Thyroid gland (tissue), 4 donors: ENCODE data around the gene TUBB. TPM values are rescaled to one million over a fixed set of nuclear protein-coding genes. Genes with fewer than 3 reads are reported as not detected.

Experiments
- DNase-seq, 2 donors: peaks; one replicate each; pipeline ENCODE4 v3.0.0-alpha.2; 2019
- H3K27ac ChIP-seq, 3 donors: fragments of 200-600 bp; sonication (generic); 1 replicate in 2 of 3; 2 replicates in 1 of 3; pipeline ENCODE4 v1.5.1; 2016 to 2019; ENCODE audit warnings: mild to moderate bottlenecking in 1 of 3, moderate library complexity in 1 of 3
- H3K27me3 ChIP-seq: fragments of 200-600 bp; sonication (generic); one replicate; pipeline ENCODE4 v1.5.1; 2019
- H3K36me3 ChIP-seq, 2 donors: fragments of 200-600 bp; sonication (generic); one replicate each; pipeline ENCODE4 v1.5.1; 2016 to 2019
- H3K4me1 ChIP-seq, 2 donors: fragments of 200-600 bp; sonication (generic); one replicate each; pipeline ENCODE4 v1.5.1; 2017 to 2019
- H3K4me3 ChIP-seq, 3 donors: fragments of 200-600 bp; sonication (generic); replicated peaks in 1 of 3; 1 replicate in 2 of 3; 2 replicates in 1 of 3; pipeline ENCODE4 v1.5.1; 2016; ENCODE audit warnings: mild to moderate bottlenecking in 1 of 3
- H3K9me3 ChIP-seq: fragments of 200-600 bp; sonication (generic); one replicate; pipeline ENCODE4 v1.5.1; 2017
- CTCF ChIP-seq, 6 experiments: fragments of 200-600 bp in 3 of 6; fragments of 450-650 bp in 3 of 6; sonication (generic) in 3 of 6; IDR thresholded peaks; one replicate each; pipeline ENCODE4 v1.5.1; 2016 to 2019; ENCODE audit warnings: antibody characterized with exemption in 6 of 6, mild to moderate bottlenecking in 2 of 6, inconsistent platforms in 1 of 6, moderate library complexity in 1 of 6
- POLR2A ChIP-seq, 2 donors: fragments of 450-650 bp; IDR thresholded peaks; one replicate each; pipeline ENCODE4 v1.6.1; 2017; ENCODE audit warnings: antibody characterized with exemption in 2 of 2, mild to moderate bottlenecking in 2 of 2, moderate library complexity in 1 of 2
- WGBS, 2 donors: methylation state at CpG; one replicate each; pipeline ENCODE4 v1.1.5; 2017; 5-methylcytosine and 5-hydroxymethylcytosine counted together
- intact Hi-C: fragments of 100-400 bp; cut with DNase I; formaldehyde crosslinking; loops from one replicate; pipeline ENCODE4 v1.15.1; 2023
- total RNA-seq, 4 donors: library from RNA; depleted of rRNA; stranded (reverse); fragments of >200 nt; gene quantifications; one replicate each; pipeline ENCODE4 v1.2.3, GENCODE V29; 2016

The TUBB gene
- 100 to 1,000 TPM; 162 to 441 (median 269) TPM for total RNA-seq

GRCh38 chr6:30719791-30720737 is at the start of gene TUBB:
Gene TUBB, plus strand, starts transcription at chr6:30720352. Its CDS starts 155 bp downstream, at chr6:30720507.
- Histone ChIP-seq H3K4me1 (peaks cover 23 to 49% of the 10 kb centered on the region in 2 donors), H3K27ac (peak within 1 kb of the TSS; percentile 89 to 96 (median 95)), H3K9me3 (no peaks in the 10 kb centered on the region), H3K4me3 (peak within 1 kb of the TSS; percentile 27 to 87 (median 62)), H3K27me3 (no peaks in the 10 kb centered on the region), H3K36me3 (peaks cover 24 to 27% of the 10 kb centered on the region in 2 donors)
- TF ChIP-seq POLR2A (IDR thresholded peaks at IDR 0.05) (peak; percentile 57 to 95), CTCF (IDR thresholded peaks at IDR 0.05) (peak in 3 of 6 experiments; percentile 2 to 26 (median 9))
- 0 to 1% methylated on average over 36 to 38 of the region's 38 CpGs for WGBS, 2 donors
- intact Hi-C loops, result no loop called here
- DNase-seq, result peak; percentile 98

- Histone ChIP-seq H3K9me3 (no peaks in the 10 kb centered on the region), H3K4me1 (peaks cover 9 to 28% of the 10 kb centered on the region in 2 donors), H3K27me3 (no peaks in the 10 kb centered on the region), H3K27ac (no peak overlapping the region), H3K4me3 (no peak overlapping the region), H3K36me3 (peaks cover 16 to 41% of the 10 kb centered on the region in 2 donors)
- 91 to 92% methylated on average over 27 of the region's 27 CpGs for WGBS, 2 donors
- TF ChIP-seq POLR2A (IDR thresholded peaks at IDR 0.05) (no peak), CTCF (IDR thresholded peaks at IDR 0.05) (no peak)
- intact Hi-C loops, result loop anchor here (10.0 kb wide), 2 partner anchors 186 to 214 kb away; partner anchors contain the start of genes DDR1 and HLA-E
- DNase-seq, result no peak
Measured at GRCh38 chr6:30670760-30671527, 49.2 kb upstream of the TUBB start.

DNA sequence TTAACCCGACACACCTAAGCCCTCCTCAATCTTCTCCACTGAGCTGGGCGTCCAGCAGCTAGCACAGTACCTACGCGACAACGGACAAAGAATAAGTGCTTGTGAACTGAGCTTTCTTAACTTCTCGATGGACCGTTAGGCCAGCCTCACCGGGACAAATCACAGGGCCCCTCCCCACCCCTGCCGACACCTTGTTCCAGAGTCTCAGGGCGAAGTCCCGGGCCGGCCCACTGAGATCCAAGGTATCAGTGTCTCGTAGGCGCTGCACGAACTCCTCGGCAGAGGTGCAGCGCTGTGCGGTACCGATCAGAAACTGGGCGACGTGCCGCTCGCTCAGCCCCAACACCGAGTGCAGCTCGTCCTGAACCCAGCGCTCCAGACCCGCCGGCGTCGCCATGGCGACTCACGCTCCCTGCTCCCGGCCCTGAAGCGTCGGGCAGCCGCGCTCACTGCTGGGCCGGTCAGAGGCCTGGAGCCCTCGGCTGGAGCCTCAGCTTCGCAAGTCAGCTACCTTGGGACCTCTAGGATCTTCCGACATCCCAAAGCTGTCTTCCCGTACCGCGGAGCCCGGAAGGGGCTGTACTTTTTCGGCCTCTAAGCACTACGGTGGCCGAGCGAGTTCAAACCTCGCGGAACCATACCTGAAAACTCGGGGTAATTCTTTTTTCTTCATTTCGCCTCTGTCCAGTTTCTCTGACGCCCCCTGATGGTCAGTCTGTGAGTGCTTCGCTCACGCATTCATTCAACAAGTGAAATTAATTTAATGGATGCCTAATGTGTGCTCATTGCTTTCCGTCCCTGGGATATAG is 47.5 kb upstream of the TUBB start, which contains the start of gene DHX16:
TSS of gene DHX16 (minus strand) at position 562 of the 809 bp plus-strand sequence. CDS start at position 397, 165 bp downstream.
- intact Hi-C loops, result loop anchor here (10.0 kb wide), 2 partner anchors 188 to 212 kb away; partner anchors contain the start of genes DDR1 and HLA-E
- WGBS, 2 donors, result 0% methylated on average over 29 to 36 of the region's 57 CpGs
- Histone ChIP-seq H3K27me3 (no peaks in the 10 kb centered on the region), H3K4me1 (peaks cover 9 to 28% of the 10 kb centered on the region in 2 donors), H3K36me3 (peaks cover 31 to 38% of the 10 kb centered on the region in 2 donors), H3K27ac (peak within 1 kb of the TSS in 2 of 3 donors; percentile 14 to 53), H3K4me3 (peak within 1 kb of the TSS; percentile 43 to 98 (median 80)), H3K9me3 (no peaks in the 10 kb centered on the region)
- TF ChIP-seq POLR2A (IDR thresholded peaks at IDR 0.05) (peak in 1 of 2 donors; percentile 49), CTCF (IDR thresholded peaks at IDR 0.05) (peak; percentile 59 to 87 (median 78))
- DNase-seq, result peak; percentile 96 to 97

DNA sequence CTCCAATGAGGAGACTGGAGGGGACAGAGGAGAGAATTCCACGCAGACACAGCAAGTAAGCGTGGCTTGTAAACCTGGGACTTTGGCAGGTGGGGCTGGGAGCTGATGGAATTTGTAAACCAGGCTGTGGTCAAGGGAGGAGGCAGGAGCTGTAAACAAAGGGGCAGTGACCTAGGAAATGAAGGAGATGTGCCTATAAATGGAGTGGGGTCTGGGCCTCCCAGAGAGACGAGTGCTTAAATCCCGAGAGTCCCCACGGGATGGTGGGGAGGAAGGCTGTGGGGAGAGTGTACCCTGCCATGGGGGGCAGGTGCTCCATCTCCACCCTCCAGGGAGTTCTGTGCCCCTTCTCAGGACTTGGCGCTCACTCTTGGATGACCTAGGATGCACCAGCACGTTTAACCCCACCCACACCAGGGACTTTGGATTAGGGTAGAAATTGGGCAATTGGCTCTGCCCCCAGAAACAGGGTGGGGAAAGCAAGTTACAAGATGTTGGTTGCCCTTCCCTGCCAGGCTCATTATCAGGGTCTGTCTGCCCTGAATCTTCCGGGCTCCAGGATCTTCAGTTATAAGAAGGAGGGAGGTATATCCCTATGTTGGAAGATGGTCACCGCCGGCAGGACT is 43.4 kb upstream of the TUBB start:
- no peak for DNase-seq
- H3K4me1 ChIP-seq, result peaks cover 5 to 33% of the 10 kb centered on the region in 2 donors
- peaks cover 16% of the 10 kb centered on the region in 2 donors for H3K36me3 ChIP-seq
- TF ChIP-seq POLR2A (IDR thresholded peaks at IDR 0.05) (no peak), CTCF (IDR thresholded peaks at IDR 0.05) (no peak)
- H3K9me3 ChIP-seq, result no peaks in the 10 kb centered on the region
- WGBS, 2 donors, result 85 to 89% methylated on average over 9 to 10 of the region's 10 CpGs
- H3K4me3 ChIP-seq, result no peak overlapping the region
- no peaks in the 10 kb centered on the region for H3K27me3 ChIP-seq
- H3K27ac ChIP-seq, result no peak overlapping the region
- intact Hi-C loops, result loop anchor here (10.0 kb wide), 2 partner anchors 192 to 208 kb away; partner anchors contain the start of genes DDR1 and HLA-E
